HG03432 (cell line): ENCODE measurements around the gene PCNX2.
A peak's percentile ranks its signal among the peaks of the same experiment; 100 is the strongest.

Experiments
- ATAC-seq: cut with Tn5 transposase; IDR thresholded peaks from one replicate; pipeline ENCODE4 v1.9.1; 2021; ENCODE audit warnings: mild to moderate bottlenecking, moderate library complexity; ENCODE audit not compliant: unreplicated experiment

The PCNX2 gene

DNA sequence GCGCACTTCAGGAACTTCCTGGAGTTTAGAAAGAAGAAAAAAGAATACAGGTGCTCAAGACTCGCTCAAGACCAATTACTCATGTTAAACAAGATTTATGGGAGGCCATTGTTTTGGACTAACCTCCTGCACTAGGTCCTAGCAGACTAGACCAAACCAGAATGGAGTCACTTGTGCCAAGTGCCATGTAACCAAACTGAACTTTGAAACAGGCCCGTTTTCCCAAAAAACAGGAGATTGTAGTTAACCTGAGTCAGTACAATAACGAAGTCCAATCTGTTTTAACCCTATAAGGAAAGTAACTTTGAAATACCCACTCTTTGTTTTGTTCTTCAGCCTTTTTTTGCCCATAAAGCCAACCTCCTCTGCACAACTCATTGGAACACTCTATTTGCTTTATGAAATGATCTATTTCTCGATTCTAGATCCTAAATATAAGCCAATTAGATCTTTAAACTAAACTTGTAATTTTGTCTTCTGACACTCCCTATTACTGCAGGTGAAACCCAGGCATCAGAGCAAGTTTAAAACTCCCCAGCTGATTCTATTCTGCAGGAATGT lies 345.8 kb downstream of the PCNX2 start:
- no peak for ATAC-seq

DNA sequence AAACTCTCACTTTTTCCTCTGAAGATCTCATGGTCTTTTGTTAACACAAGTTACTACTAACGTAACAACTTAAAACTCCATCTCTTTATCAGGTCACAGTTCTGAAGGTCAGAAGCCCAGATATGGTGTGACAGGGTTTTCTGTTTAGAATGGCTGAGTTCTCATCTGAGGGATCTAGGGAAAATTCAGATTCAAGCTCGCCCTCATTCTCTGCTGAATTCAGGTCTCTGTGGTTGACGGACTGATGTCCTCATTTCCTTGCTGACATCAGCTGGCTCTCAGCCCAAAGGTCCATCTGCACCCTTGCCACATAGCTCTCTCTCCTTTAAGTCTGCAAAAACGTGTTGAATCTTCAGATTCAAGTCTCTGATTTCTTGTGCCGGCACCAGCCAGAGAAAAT lies 351.2 kb downstream of the PCNX2 start:
- ATAC-seq: no peak

DNA sequence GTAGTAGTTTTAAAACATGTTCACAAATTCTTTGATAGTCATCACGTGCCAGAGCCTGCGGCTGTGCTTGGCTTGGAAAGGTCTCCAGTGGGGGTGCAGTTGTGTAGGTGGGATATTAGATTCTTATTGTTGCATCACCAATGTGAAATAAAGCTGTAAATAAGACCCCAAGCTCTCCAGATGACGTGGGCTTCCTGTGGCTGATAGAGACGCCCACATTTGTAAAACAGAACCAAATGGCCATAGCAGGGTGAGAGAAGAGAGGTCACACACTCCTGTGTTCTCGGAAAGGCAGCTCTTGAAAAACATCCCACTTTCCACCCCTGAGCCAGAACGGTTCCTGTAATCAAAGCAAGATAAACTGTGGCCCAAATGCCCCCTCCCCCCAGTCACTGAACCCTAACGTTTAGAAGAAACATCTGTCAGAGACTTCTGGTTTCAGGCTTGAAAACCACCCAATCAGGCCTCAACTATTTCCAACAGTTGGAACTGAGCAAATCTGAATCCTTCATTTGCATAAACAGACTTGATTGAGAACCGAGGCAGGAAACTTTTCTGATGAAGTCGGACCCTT lies 351.8 kb downstream of the PCNX2 start:
- peak; percentile 65 for ATAC-seq

DNA sequence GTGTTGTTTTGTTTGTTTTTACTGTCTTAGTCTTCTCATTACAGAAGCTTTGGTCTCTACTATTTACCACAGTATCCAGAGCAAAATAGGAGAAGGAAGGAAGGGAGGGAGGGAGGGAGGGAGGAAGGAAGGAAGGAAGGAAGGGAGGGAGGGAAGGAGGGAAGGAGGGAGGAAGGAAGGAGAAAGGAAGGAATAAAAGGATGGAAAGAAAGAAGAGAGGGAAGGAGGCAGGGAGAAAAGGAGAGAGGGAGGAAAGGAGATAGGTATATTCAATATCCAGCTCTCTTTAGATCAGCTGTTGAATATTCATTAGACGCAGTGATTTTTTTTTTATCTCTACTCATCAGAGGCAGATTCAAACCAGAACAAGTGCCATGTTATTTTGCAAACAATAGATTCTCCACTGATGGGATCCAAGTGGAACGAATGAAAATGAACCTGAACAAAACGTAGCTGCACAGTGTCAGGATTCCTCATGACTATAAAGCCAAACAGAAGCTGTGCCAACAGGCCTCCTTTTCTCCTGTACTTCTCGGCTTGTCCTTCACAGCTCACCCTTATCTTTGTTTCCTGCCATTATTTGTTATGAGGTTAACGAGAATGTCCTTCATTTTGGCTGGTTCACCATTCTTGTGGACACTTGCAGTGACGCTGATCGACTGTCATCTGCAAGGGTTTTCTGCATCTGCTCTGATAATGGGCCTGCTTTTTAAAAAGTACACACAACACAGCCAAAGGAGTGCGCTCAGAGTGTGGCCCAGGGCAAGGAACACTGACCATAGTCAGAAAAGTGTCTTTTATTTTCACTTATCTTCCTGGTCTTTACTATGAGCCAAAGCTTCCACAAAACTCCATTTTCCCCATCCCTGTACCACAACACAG lies 352.9 kb downstream of the PCNX2 start:
- ATAC-seq: no peak

DNA sequence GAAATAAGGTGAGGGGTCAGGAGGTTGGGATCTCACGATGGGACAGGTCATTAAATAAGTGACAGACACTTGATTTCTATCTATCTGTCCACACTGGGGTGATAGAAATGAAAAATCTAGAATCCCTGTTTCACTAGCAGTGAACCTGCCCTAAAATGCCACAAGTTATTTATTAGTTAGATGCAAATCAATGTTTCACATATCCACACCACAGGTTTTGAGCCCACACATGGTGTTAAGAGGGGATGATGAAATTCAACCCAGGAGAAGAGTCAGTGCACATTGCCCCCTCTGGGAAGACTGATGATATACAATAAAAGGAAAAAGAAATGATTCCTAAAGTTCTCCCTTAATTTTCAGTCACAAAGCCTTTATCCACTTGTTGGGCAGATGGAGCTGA lies 355.3 kb downstream of the PCNX2 start:
- peak; percentile 58 for ATAC-seq

DNA sequence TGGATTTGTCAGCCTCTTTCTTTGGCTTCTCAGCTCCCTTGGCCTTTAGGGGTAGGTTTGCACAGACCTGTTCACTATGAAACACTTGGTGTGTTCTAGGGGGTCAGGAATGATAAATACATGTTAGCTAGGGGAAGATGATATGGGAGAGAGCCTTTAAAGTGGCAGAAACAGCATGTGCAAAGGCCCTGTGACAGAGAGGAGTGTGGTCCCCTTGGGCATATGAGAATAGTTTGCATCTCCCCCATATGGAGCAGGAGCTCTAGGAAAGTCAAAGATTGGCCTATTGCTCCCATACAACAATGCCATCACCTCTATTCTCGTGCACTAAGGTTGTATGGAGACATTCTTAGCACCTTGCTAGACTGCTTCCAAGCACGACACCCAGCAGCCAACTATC lies 355.8 kb downstream of the PCNX2 start:
- no peak for ATAC-seq

DNA sequence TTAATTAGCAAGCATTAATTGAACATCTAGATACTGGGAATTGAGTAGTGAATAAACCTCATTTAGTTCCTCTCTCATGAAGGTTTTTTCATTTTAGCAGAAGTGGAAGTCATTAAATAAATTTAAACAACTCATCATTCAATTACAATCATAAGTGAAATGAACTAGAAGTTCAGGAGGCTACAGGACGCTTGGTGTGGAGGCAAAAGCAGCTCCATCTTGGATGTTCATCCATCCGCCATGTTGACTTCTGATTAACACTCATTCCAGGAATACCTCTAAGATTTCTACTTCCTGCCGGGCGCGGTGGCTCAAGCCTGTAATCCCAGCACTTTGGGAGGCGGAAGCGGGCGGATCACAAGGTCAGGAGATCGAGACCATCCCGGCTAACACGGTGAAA lies 356.6 kb downstream of the PCNX2 start:
- ATAC-seq: no peak

DNA sequence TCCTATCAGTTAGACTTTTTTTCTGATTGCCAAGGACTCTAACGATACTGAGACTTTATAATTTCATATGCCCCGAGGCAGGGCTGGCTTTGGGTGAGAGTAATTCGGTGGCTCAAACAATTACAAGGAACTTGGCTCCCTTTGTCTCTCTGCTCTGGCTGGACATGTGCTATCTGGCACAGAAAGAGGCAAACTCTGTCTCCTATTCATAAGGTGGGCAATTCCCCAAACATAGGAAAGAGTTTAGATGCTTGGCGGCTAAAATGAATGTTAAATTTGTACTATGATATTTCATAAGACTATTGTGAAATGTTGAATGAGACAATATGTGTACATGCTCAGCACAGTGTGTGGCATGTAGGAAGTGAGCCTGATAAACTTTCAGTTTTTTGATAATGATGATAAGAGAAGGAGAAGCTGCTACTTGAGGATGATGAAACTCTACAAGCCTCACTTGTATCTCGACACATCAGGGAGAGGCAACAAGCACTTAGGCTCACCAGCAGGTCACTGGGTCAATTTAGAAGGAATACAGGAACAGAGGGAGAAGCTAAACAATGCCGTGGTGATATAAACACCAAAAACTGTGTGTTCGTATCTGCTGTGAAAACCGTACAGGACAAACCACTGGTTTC lies 357.7 kb downstream of the PCNX2 start:
- no peak for ATAC-seq

DNA sequence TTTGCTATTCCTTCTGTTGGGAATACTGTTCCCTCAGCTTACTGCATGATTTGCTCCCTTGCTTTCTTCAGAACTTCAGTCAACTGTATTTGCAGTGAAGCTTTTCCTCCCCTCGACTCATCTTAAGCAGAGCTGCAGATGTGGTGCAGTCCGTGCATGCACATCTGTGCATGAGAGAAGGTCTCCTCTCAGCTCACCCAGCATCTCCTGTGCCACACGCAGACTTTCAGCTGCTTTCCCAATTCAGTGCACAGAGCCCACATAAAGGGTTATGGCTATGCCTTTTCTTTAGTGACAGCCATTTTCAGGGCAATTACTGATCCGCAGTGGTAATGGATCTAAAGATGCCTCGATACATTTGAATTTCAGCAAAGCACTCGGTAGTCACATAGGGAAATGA lies 358.6 kb downstream of the PCNX2 start:
- no peak for ATAC-seq
